ENCODE results near the gene HPN.
A peak's percentile ranks its signal among the peaks of the same experiment; 100 is the strongest.

Gene HPN

DNA sequence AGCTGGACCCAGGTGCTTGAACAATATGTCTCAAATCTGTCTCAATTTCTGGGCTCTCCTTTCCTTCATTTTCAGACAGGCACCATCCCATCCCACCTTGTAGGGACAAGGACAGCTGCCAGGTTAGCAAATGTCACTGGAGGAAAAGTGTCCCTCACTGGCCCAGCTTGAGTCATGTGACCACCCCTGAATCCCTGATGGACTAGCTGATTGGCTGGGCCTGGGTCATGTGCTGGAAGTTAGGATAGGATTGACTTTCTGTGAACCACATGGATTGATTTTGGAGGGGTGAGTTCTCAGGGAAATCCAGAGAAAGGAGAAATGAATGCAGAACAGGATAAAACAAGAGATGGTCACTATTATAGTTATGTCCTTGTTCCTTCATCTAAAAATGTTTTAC, 45.9 kb downstream of the HPN start:
- no peak for TF ChIP-seq CTCF (conservative IDR thresholded peaks at IDR 0.05; ENCODE audit: low read depth)
- H3K27ac ChIP-seq, result no peak overlapping the region
- no peak for DNase-seq (ENCODE audit: low spot score)
- ChIA-PET CTCF (interaction anchor here (0.6 to 3.2 kb wide), 3 partner anchors 20 to 55 kb away, joined by 5 to 13 read pairs (median 7); no protein-coding TSS in a partner anchor), POLR2A (ENCODE audit: low non-redundant PET) (no interaction called here)

DNA sequence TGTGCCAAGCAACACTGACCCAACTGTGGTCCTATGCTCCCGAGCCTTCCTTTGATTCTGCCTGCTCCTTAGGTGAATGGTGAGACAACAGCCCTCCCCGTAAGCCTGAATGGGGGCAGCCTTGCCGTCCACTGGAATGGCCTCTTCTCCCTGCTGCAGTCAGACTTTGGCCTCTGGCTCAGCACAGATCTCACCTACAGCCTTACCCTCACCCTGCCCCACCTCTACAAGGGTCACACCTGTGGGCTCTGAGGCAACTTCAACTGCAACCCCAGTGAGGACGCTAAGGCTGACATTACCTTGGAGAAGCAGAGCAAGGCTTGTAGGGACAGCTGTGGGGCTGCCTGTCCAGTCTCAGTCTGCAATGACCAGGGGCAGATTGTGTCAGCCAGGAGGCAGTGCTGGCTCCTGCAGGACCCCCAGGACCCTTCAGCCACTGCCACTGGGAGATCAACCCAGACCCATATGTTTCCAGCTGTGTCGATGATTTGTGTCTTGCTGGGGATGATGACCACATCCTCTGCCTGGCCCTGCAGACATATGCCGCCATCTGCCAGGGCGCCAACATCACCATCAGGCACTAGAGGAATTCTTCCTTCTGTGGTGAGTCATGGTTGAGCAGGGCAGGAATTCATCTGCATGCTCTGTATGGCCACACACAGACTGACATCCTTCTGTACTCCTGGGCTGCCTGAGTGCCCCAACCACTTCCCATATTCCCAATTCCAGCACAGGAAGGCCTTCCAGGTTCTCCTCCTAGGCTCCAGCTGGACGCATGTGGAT, 46.8 kb downstream of the HPN start:
- peak overlapping the region; percentile 15; the same call in 1 of the 2 replicates for H3K27ac ChIP-seq
- TF ChIP-seq CTCF (conservative IDR thresholded peaks at IDR 0.05; ENCODE audit: low read depth), result no peak
- POLR2A ChIA-PET (ENCODE audit: low non-redundant PET), result no interaction called here
- peak; percentile 64 for DNase-seq (ENCODE audit: low spot score)
- CTCF ChIA-PET, result interaction anchor here (0.7 kb wide), 1 partner anchor 33 kb away, joined by 4 read pairs; no protein-coding TSS in a partner anchor

DNA sequence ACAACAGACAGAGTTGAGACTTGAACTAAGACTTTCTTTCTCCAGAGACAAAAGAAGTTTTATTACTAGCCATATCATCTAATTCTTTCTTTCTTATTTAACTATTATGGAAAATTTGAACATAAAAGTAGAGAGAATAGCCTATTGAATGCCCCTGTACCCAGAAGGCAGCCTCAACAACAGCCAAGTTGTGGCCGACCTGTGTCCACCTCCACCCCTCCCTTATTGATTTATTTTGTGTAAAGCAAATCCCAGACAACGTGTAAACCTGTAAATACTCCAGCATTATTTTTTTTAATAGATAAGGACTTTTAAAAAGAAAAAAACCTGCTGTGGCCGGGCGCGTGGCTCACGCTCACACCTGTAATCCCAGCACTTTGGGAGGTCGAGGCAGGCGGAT, 48.0 kb downstream of the HPN start:
- DNase-seq (ENCODE audit: low spot score), result no peak
- POLR2A ChIA-PET (ENCODE audit: low non-redundant PET), result no interaction called here
- CTCF ChIA-PET, result interaction anchor here (0.5 to 1.0 kb wide), 6 partner anchors 11 to 101 kb away, joined by 3 to 4 read pairs (median 3); no protein-coding TSS in a partner anchor
- no peak overlapping the region for H3K27ac ChIP-seq
- no peak for TF ChIP-seq CTCF (conservative IDR thresholded peaks at IDR 0.05; ENCODE audit: low read depth)

DNA sequence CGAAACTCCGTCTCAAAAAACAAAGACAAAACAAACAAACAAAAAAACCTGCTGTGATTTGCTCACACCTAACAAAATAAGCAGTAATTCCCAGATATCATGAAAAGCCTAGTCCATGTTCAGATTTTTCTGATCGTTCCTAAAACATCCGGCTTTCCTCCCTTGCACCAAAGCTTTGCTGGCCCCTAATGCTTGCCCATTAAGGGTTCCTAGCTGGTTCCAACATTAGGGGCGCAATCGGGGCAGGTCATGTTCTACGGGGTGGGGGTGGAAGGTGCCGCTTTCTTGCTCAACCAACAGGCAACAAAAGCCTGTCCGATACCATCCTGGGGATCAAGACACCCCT, 48.6 kb downstream of the HPN start:
- no peak overlapping the region for H3K27ac ChIP-seq
- CTCF ChIA-PET, result interaction anchor here (0.5 to 1.0 kb wide), 8 partner anchors 10 to 101 kb away, joined by 3 to 4 read pairs (median 3); partner anchors contain the start of gene LGI4
- DNase-seq (ENCODE audit: low spot score), result no peak
- no peak for TF ChIP-seq CTCF (conservative IDR thresholded peaks at IDR 0.05; ENCODE audit: low read depth)
- POLR2A ChIA-PET (ENCODE audit: low non-redundant PET), result no interaction called here

DNA sequence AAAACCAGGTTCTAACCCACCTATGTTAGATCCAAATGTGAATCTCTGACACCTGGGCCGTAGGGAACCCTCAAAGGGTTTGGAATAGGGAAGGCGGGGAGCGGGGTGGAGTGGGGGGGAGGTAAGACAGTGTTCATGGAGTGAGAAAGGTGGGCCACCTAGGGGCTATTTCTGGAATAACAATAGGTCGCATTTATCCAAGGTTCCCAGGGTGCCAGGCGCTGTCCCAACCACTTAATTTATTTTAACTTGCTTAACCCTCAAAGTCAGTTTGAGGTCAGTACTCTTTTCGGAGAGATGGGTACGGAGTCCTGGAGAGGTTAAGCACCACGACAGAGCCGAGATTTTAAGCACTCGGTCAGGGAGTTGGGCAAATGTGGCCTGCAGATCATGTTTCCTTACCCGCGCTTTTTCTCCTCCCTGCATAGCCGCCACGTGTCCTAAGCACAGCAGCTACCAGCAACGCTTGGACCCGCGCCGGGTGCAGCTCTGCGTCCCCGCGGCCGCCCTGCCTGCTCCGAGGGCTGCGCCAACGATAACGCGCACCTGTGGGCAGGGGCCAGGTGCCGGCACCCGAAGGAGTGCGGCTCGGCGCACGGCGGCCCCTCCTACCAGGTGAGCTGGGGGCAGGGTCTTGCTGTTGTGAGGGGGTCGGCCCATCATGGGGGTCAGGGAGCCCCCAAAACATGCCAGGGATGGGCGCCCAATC, 49.1 kb downstream of the HPN start:
- ChIA-PET CTCF (interaction anchor here (0.5 to 1.0 kb wide), 3 partner anchors 10 to 51 kb away, joined by 3 read pairs; partner anchors contain the start of gene LGI4), POLR2A (ENCODE audit: low non-redundant PET) (no interaction called here)
- peak; percentile 72 for TF ChIP-seq CTCF (conservative IDR thresholded peaks at IDR 0.05; ENCODE audit: low read depth)
- DNase-seq (ENCODE audit: low spot score), result peak; percentile 88
- H3K27ac ChIP-seq, result peak overlapping the region; percentile 51; the same call in 1 of the 2 replicates

DNA sequence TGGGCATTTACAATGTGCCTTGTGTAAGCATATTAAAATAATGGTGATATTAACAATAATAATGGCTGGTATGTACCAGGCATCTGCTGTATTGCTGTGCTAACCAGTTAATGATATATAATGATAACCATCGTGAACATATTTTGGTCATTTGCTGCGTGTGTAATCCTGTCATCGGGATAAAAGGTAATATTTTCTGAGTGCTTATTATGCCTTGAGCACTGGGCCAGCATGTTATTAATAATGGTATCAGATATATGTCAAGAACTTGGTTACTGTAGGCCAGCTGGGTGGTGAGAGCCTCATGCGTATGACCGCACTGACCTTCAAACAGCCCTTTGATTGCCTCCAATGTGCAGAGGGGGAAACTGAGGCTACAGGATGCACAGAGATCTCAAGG, 51.9 kb downstream of the HPN start:
- no peak for DNase-seq (ENCODE audit: low spot score)
- ChIA-PET POLR2A (ENCODE audit: low non-redundant PET) (no interaction called here), CTCF (interaction anchor here (0.6 to 1.2 kb wide), 2 partner anchors 27 to 41 kb away, joined by 5 read pairs; no protein-coding TSS in a partner anchor)
- no peak for TF ChIP-seq CTCF (conservative IDR thresholded peaks at IDR 0.05; ENCODE audit: low read depth)
- peak overlapping the region; percentile 9 for H3K27ac ChIP-seq
